GM19372 (cell line): ENCODE results near the gene GABPB2.

Experiments used
- ATAC-seq: cut with Tn5 transposase; IDR thresholded peaks from one replicate; pipeline ENCODE4 v1.9.1; 2021; ENCODE audit warnings: mild to moderate bottlenecking, low read depth, moderate library complexity; ENCODE audit not compliant: unreplicated experiment

GABPB2 gene

DNA sequence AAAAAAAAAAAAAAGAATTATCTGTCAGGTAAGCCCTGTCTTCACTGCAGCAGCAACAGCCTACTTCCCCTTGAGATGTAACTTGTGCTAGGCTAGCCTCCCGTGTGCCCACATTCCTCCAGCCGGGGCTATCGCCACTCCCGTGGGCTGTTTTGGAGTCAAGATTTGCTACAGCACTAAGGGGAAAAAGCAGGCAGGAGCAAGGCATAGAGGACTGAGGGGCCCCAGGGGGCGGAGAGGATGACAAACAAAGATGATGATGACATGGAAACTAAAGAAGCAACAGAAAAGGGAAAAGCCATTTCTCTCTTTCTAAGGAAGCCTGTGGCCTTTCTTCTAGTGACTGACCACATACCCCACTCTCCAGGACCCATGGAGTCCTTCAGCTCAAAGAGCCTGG lies 87.8 kb downstream of the GABPB2 start:
- ATAC-seq: no peak

DNA sequence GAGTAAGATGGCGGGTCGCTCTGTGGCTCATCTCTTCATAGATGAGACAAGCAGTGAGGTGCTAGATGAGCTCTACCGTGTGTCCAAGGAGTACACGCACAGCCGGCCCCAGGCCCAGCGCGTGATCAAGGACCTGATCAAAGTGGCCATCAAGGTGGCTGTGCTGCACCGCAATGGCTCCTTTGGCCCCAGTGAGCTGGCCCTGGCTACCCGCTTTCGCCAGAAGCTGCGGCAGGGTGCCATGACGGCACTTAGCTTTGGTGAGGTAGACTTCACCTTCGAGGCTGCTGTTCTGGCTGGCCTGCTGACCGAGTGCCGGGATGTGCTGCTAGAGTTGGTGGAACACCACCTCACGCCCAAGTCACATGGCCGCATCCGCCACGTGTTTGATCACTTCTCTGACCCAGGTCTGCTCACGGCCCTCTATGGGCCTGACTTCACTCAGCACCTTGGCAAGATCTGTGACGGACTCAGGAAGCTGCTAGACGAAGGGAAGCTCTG lies 88.2 kb downstream of the GABPB2 start:
- no peak for ATAC-seq

DNA sequence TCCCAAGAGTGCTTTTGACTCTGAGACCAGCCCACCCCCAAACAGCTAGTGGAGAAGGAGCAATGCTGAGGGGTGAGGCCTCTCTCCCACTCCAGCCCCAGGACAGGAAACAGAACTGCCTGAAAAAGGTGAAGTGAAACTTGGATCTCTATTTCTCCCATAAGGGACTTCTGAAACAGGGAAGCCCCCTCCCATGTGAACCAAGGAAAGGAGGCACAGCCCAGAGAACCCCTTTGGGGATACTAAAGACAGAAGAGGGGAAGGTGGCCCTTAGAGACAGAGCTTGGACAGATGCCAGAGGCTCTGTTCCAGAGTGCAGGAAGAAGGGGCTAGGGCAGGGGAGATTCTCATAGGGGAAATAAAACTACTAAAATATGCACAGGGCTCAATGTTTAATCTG lies 88.8 kb downstream of the GABPB2 start:
- ATAC-seq: no peak

DNA sequence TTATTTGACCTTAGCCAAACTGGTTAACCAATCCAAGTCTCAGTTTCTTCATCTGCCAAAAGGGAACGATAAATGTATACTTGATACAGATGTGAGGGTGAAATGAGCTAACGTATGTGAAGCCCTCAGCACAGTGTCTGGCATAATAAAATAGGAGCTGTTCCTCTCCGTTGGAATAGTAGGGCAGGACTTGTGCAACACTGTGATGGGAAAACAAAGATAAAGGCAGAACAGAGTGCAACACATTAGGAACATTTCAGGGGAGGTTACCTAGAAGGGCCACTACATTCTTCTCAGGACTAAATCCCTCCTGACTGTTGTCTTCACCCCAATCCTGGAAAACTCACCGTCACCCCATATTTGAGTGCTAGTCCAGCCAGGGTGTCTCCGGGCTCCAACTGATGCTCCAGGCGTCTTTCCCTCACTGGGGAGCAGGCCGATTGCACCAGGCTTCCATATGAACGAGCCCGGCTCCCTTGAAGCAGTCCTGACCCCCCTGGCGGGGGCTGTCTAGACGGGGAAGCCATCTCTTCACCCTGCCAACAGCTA lies 94.2 kb downstream of the GABPB2 start:
- no peak for ATAC-seq

DNA sequence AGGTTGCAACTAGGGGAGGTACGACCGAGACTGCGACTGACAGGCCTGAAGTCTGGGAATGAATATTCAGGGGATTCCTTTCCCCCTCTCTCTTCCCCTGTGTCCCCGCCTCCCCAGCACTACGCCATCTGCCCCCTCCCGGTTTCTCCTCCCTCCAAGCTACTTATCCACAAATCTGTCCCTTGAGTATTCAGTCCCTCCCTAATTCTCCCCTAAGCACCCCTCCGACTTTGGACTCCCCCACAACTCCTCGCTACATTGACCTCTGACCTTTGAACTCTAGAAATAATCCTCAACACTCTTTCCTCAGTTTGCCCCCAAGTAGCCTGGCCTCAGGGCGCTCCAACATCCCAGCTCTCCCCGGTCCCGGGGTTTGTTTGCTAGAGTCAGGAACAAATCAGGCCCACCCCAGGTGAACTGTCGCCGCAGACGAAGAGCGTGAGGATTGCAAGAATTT lies 94.7 kb downstream of the GABPB2 start:
- no peak for ATAC-seq

DNA sequence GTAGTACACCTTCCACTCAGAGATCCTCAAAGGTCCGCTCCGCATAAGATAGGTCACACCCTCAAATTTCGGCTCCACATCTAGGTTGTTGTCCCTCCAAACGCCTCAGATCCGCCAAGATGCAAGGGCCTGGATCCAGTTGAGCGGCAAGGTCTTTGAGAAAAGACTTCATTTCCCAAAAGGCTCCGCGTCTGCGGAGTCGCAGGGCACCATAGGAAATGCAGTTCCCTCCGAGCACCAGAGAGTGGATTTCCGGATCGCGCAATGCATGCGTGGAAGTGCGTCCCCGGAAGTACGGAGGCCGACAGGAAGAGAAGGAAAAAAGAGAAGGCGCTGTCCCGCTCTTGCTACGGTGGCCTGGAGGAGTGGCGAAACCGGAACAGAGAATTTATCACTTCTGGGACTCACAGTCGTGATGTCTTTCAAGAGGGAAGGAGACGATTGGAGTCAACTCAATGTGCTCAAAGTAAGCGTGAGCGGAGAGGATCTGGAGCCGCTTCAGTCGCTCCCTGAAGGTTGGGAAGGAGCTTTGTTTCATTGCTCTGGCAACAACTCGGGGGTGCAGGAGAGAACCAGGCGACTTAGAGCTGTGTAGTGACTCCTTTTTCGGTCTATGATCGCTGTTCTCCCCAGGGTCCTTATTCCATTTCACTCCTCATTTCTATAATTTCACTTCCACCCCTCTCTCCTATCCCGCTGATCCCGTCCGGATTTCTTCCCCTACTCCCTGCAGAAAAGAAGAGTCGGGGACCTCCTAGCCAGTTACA lies 95.4 kb downstream of the GABPB2 start, which contains the start of the genes LYSMD1 and SCNM1:
Gene LYSMD1 (minus strand): TSS at position 165 of the 767 bp plus-strand sequence. CDS start 644 bp downstream, outside the sequence.
Gene SCNM1 (plus strand): TSS at position 407 of the 767 bp plus-strand sequence. CDS start 9 bp downstream, at position 416.
- peak; percentile 92 for ATAC-seq

DNA sequence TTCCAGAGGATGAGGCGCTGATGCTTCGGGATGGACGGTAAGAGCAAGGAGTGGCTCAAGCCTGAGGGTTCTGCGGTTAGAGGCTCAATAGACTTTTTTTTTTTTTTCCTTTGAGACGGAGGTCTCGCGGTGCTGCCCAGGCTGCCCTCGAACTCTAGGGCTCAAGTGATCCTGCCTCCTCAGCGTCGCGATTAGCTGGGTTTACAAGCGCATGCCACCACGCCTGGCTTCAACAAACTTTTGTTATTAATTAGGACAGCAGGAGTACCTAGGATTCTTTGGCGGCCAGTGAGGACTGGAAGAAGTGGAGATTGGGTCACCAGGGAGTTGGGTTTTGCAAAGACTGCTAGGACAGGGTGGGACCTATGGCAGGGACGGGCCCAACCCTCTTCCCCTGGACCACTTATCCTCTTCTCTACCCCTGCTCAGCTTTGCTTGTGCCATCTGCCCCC lies 96.0 kb downstream of the GABPB2 start:
- no peak for ATAC-seq

DNA sequence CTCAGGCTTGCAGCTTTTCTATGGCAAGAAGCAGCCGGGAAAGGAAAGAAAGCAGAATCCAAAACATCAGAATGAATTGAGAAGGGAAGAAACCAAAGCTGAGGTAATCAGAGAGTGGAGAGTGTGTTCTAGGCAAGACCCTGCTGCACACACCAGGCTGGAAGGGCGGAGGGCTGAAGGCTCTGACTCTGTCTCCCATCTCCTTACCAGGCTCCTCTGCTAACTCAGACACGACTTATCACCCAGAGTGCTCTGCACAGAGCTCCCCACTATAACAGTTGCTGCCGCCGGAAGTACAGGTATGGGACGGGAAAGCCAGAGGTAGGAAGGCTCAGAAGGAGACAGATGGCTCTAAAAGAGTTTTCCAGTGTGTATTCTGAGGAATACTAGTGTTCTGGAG lies 96.6 kb downstream of the GABPB2 start:
- no peak for ATAC-seq

DNA sequence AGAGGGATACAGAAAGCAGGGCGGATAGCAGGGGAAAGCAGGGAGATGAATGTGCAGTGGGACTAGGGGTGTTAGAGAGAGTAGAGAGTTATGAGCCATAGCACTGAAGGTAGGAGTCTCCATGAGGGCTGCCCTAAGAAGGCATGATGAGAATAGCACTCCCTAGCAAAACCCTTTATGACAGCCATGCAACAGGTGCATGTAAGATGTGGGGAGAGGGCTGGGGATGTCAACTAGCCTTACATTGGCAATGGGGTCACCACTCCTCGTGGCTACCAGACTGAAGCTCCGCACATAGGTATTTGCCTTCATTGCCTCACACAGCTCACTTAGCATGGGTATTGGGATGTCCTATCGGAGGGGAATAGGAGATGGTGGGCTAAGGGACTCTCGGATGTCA lies 100.6 kb downstream of the GABPB2 start:
- no peak for ATAC-seq
